Stromal cell of bone marrow (primary cell): ENCODE data around the gene MSRB2.

ENCODE experiments used
- DNase-seq: peaks from one replicate; pipeline ENCODE4 v3.0.0-alpha.2; 2012; ENCODE audit warnings: low read depth

MSRB2 gene

DNA sequence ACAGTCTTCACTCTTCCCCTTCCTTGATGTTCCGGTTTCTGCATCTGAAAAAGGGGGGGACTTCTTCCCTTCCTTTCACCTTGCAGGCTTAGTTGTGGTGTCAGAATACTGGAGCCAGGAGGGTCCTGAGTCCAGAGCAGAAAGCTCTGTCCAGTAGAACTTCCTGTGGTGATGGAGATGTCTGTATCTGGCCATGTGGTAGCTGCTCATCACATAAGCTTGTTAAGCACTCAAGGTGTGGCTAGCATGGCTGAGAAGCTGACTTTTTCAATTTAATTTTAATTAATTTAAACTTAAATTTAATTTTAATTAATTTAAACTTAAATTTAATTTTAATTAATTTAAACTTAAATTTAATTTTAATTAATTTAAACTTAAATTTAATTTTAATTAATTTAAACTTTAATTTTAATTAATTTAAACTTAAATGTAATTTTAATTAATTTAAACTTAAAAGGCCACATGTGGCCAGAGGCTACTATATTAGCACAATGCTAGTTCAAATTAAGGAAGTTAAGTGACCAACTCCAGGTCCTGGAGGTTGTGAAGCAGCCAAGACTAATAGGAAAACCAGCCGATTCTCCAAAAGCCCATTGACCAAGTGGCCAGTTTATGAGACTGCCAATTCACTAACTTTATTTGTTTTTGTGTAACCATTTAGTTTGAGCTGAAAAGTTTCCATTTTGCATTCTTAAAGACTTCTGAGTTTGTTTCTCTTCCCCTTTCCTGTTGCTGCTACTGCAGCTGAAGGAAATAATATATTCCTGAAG, 16.3 kb downstream of the MSRB2 start:
- DNase-seq, result no peak

DNA sequence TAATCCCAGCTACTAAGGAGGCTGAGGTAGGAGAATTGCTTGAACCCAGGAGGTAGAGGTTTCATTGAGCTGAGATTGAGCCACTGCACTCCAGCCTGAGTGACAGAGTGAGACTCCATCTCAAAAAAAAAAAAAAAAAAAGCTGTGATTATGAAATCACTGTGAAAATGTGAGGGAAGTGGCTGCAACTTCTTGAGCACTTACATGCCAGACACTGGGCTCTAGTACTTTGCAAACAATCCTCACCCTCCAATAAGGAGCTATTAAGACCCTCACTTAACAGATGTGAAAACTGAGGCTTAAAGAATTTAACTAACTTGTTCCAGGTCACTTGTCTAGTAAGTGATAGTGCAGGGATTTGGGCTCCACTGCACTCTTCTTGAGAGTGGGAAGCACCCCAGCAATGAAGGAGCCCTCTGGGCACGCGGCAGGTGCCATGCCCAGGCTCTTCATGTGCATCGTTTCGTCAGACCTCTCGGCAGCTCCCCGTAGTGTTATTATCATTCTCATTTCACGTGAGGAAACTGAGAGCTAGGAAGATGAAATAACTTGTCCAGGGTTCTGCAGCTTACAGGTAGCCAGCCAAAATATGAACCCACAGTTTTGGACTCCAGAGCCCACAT, 19.0 kb downstream of the MSRB2 start:
- DNase-seq, result no peak

DNA sequence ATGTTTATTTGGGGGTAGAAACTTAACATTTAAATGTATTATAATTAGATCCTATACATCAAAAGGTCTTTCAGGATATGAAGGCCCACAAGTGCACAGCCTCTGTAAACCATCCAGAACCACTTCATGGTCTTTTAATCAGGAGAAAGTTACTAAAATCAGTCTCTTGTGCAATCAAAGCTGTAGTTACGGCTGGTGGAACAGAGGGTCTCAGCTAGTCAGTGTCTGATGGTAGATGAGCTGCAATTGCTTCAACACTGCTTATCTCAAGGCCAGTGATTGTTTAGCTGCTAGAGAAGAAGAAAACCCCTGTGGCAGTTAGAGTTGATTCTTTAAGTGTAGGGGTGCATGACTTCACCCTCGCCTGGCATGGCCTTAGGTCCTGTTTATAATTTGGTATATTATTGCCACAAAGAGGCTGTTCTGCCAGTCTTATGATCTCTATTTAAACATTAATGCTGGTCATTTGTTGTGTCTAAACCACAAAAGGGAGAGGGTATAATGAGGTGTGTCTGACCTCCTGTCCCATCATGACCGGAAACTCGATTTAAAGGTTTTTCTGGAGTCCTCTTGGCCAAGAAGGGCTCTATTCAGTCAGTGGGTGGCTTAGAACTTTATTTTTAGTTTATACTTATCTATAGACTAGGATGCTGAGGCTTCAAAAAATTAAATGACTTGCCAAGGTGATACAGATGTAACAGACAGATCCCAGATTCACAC, 21.3 kb downstream of the MSRB2 start:
- no peak for DNase-seq

DNA sequence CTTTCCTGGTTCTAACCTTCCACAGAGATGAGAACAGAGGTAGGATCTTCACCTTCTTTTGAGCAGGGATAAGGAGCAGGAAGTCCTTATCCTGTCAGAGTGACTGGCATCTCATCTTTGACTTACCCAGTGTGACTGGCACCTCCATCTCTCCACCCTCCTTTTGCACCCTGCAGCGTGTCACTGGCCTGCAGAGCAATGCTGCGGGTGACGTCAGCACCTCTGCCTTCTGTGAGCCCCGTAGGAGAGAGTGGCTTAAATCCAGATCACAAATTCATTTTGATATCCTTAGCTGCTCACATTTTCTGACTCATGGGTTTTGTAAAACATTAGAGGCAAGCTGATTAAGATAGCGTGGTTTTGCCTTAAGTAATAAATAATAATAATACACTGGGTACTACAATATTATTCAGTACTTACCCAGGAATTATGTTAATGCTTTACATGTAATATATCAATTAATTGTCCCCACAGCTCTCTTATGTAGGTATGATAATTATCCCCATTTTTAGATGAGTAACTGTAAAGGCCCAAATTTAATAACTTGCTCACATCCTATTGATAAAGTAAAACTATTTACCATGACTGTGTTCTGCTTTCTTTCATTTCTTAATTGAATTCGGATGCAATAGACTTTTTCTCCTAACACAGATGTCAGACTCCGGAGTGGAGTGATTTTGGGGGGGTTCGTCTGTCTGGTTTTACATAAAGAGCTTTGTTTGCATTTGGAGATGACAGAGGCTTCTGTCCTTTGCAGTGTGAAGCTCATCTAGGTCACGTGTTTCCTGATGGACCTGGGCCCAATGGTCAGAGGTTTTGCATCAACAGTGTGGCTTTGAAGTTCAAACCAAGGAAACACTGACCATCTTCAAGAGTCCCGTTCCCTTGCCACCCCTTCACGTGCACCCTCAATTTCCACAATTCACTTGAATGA, 24.9 kb downstream of the MSRB2 start:
- DNase-seq, result no peak

- DNase-seq, result no peak
Observed at GRCh38 chr10:23121135-23121534, 25.8 kb downstream of the MSRB2 start.

- DNase-seq, result no peak
Observed at GRCh38 chr10:23136462-23136861, 41.1 kb downstream of the MSRB2 start.

- no peak for DNase-seq
Observed at GRCh38 chr10:23139677-23140076, 44.3 kb downstream of the MSRB2 start.

DNA sequence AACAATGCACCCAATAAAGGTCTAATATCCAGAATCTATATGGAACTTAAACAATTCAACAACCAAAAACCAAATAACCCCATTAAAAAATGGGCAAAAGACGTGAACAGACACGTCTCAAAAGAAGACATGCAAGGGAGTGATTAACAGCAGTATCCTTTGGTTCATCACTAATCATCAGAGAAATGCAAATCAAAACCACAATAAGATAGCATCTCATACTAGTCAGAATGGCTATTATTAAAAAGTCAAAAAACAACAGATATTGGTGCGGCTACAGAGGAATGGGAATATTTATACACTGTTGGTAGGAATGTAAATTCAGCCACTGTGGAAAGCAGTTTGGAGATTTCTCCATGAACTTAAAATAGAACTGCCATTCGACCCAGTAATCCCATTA, 46.6 kb downstream of the MSRB2 start:
- no peak for DNase-seq

DNA sequence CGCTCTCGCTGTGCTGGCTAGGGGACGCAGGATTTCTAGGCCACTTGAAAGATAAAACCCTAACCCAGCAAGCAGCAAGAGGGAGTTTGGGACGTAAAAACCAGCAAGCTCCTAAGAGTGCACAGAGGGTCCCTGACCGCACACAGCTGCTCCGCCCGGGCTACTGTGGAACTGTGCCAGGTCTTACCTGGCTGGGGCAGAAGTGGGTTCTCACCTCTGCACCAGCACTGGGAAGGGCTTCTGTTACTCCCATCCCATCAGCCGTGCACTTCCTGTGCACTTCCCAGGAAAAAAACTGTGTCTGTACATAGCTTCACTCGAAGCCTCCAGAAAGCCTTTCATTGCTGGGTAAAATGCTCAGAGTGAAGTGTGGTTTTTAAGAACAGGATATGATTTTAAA, 50.9 kb downstream of the MSRB2 start:
- DNase-seq, result no peak

DNA sequence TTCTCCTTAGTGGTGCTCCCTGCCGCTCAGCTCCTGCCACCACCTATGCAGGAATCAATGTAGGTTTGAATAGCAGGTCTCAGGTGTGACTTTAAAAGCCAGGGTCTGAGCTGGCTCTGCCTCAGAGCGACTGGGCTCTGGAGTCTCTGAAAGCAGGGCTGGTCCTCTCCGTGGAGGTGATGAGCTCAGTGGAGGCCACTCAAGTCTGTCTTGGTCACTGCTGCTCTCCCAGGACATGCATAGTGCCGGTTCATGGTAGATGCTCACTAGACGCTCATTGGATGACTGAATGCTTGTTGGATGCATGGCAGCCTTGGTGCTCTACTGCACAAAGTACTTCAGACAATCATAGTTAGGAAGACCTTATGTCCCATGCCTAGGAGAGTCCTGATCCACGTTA, 51.7 kb downstream of the MSRB2 start:
- no peak for DNase-seq

- no peak for DNase-seq
Observed at GRCh38 chr10:23148214-23148613, 52.8 kb downstream of the MSRB2 start.

- DNase-seq, result no peak
Observed at GRCh38 chr10:23150091-23150490, 54.7 kb downstream of the MSRB2 start.

- DNase-seq, result no peak
Observed at GRCh38 chr10:23150610-23151009, 55.2 kb downstream of the MSRB2 start.

- DNase-seq, result no peak
Observed at GRCh38 chr10:23151071-23151470, 55.7 kb downstream of the MSRB2 start.

DNA sequence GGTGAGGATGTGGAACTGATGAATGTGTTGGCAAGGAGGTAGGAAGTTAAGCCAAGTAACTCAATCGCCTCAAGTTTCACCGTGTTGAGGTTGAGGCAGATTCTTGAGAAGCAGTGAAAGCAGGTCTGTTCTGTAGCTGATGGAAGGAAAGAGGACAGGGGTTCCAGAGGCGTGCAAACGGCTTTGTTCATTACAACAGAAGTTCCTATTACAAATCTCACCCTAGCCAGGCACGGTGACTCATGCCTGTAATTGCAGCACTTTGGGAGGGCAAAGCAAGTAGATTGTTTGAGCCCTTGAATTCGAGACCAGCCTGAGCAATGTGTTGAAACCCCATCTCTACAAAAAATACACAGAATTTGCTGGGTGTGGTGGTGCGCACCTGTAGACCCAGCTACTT, 59.8 kb downstream of the MSRB2 start:
- DNase-seq, result peak; percentile 3

DNA sequence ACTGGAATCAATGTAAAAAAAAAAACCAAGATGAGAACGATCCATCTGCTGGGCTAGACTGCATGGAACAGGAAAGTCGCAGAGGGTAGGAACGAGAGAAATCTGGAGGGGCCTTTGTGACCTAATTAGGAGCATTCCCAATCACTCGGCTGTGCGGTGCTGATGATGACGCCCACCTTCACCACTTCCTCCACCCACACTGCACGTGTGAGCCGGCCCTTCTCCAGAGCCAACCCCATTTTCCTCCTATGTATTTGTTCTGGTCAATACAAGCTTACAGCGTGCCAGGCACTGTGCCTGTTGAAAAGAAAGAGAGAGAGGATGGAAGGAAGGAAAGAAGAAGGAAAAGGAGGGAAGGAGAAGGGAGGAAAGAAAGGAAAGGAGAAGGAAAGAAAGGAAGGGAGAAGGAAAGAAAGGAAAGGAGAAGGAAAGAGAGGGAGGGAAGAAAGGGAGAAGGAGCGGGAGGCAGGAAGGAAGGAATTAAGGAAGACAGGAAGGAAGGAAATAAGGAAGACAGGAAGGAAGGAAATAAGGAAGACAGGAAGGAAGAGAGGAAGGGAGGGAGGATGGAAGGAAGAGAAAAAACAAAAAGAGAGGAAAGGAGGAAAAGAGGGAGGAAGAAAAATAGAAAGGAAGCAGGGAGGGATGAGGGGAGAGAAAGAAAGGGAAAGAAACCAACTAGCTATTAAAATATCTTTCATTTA, 61.2 kb downstream of the MSRB2 start:
- DNase-seq, result no peak

DNA sequence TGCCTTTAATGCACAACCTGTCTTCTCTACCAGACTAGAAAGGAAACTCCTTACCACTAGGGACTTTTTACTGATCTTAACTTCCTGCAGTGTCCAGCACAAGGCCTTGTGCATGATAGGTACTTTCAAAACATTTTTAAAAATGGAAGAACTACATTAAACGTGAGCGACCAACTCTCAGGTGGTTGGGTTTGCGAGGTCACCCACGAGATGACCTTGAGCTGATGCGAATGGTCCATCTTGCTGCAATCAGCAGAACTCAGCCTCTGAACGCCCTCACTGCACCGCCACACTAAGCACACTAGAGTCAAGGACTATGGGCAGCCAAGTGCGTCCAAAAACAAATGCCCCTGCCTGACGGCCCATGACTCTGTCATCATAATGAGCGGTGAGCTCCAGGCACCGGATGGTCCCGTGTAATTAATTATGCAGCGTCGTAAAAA, 61.9 kb downstream of the MSRB2 start:
- DNase-seq, result no peak

GRCh38 chr10:23157691-23158369, 62.5 kb downstream of the MSRB2 start:
- no peak for DNase-seq

DNA sequence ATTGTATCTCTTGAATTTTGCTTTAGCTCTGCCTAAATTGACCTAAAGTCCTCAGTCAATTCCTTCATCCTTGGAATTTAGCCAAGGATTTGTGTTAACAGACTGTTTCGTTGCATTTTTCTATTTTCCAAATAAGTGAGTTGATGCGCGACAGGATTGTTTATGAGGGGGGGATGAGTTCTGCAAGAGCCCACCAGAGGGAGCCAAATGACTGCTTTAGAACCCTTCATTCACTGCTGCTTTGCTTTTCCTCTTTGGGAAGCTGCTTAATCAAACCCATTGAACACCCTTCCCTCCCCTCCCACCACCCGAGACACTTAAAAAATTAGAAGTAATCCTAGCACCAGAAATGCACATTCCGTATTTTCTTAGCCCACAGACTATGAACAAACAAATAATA, 63.0 kb downstream of the MSRB2 start:
- DNase-seq, result peak; percentile 24

GRCh38 chr10:23171232-23171876, 76.0 kb downstream of the MSRB2 start:
- DNase-seq, result no peak
